Cardiac fibroblast (primary cell): ENCODE measurements around the gene ARHGAP40.
A peak's percentile ranks its signal among the peaks of the same experiment; 100 is the strongest.

Source experiments
- DNase-seq, 2 donors: peaks; one replicate each; pipeline versions ENCODE4 v3.0.0 to v3.0.0-alpha.2; 2010; ENCODE audit warnings: low read depth in 2 of 2
- H3K4me3 ChIP-seq, 2 donors: replicated peaks in 1 of 2; 1 replicate in 1 of 2; 2 replicates in 1 of 2; pipeline ENCODE4 v1.5.1; 2011; ENCODE audit warnings: low read depth in 2 of 2, low read length in 2 of 2, mild to moderate bottlenecking in 2 of 2, moderate library complexity in 1 of 2
- CTCF ChIP-seq: IDR thresholded peaks from one replicate; pipeline ENCODE4 v1.5.1; 2011; ENCODE audit warnings: low read depth, mild to moderate bottlenecking, low read length, inconsistent platforms

The ARHGAP40 gene

GRCh38 chr20:38650010-38650409 is 48.4 kb downstream of the ARHGAP40 start:
- no peak for TF ChIP-seq CTCF
- H3K4me3 ChIP-seq, result no peak overlapping the region
- no peak for DNase-seq

- H3K4me3 ChIP-seq, result no peak overlapping the region
- TF ChIP-seq CTCF, result no peak
- DNase-seq, result no peak
Measured at GRCh38 chr20:38651154-38651553, 49.5 kb downstream of the ARHGAP40 start.

GRCh38 chr20:38651562-38651961 is 50.0 kb downstream of the ARHGAP40 start:
- no peak for DNase-seq
- TF ChIP-seq CTCF, result no peak

GRCh38 chr20:38652995-38653394 is 51.4 kb downstream of the ARHGAP40 start:
- DNase-seq, result no peak
- H3K4me3 ChIP-seq, result no peak overlapping the region

More at GRCh38 chr20:38651562-38651961, 50.0 kb downstream of the ARHGAP40 start:
- no peak overlapping the region for H3K4me3 ChIP-seq

GRCh38 chr20:38657390-38657789 is 55.8 kb downstream of the ARHGAP40 start:
- no peak overlapping the region for H3K4me3 ChIP-seq
- TF ChIP-seq CTCF, result no peak
- no peak for DNase-seq

More at GRCh38 chr20:38652995-38653394, 51.4 kb downstream of the ARHGAP40 start:
- no peak for TF ChIP-seq CTCF

GRCh38 chr20:38658879-38659596 is 57.4 kb downstream of the ARHGAP40 start:
- peak; percentile 74 for TF ChIP-seq CTCF
- DNase-seq, result peak; percentile 15 to 18
- H3K4me3 ChIP-seq, result no peak overlapping the region

GRCh38 chr20:38659597-38659880 is 57.9 kb downstream of the ARHGAP40 start:
- TF ChIP-seq CTCF, result no peak
- DNase-seq, result no peak

More at GRCh38 chr20:38659597-38659880, 57.9 kb downstream of the ARHGAP40 start:
- H3K4me3 ChIP-seq, result no peak overlapping the region
